SK-N-SH (cell line): Measurements from ENCODE around the gene AHCTF1. TPM values are rescaled to one million over a fixed set of nuclear protein-coding genes. Genes with fewer than 3 reads are reported as not detected.
"Not testable (repeated sequence)": the region's sequence is repeated elsewhere in the genome, so short reads cannot be mapped to it uniquely, and the experiment has no call there.

Experiments used
- CTCF ChIA-PET: fragments of 300-600, 350-600 bp; formaldehyde crosslinking; extraction: SDS; loops from one replicate; lab custom pipeline; 2021; lab: Yijun Ruan, JAX
- POLR2A ChIA-PET: fragments of 350-600 bp; sonication (Branson Sonifier 250); formaldehyde crosslinking; extraction: SDS; loops from one replicate; lab custom pipeline; 2020; ENCODE audit warnings: antibody characterized with exemption, inconsistent platforms; lab: Yijun Ruan, JAX
- DNase-seq: peaks from one replicate; pipeline ENCODE4 v3.0.0; 2012
- H2AFZ ChIP-seq: fragments of 200-600 bp; sonication (generic); 2 replicates; pipeline ENCODE4 v1.8.1; 2016; ENCODE audit warnings: antibody characterized with exemption, mild to moderate bottlenecking, low read depth
- H3F3A ChIP-seq: fragments of 200-600 bp; sonication (generic); replicated peaks from 2 replicates; pipeline ENCODE3; 2016; ENCODE audit warnings: antibody characterized with exemption, mild to moderate bottlenecking; ENCODE audit not compliant: insufficient read depth
- H3K27ac ChIP-seq, 2 experiments: fragments of 200-500 bp in 1 of 2; fragments of 200-600 bp in 1 of 2; sonication (Bioruptor generic) in 1 of 2; sonication (generic), shearing (Covaris generic) in 1 of 2; 2 replicates each; pipeline versions ENCODE4 v1.5.1 to v1.6.1; 2014 to 2016; ENCODE audit warnings: low read depth in 2 of 2, inconsistent platforms in 1 of 2, low read length in 1 of 2, mild to moderate bottlenecking in 1 of 2, mixed read lengths in 1 of 2
- H3K27me3 ChIP-seq: fragments of 200-600 bp; sonication (generic), shearing (Covaris generic); 2 replicates; pipeline ENCODE4 v1.6.1; 2016; ENCODE audit warnings: mixed run types; ENCODE audit not compliant: insufficient read depth
- H3K36me3 ChIP-seq, 2 experiments: fragments of 200-500 bp in 1 of 2; fragments of 200-600 bp in 1 of 2; sonication (Bioruptor generic) in 1 of 2; sonication (generic) in 1 of 2; replicated peaks in 1 of 2; 2 replicates each; pipeline versions ENCODE3 to v1.5.1; 2014 to 2016; ENCODE audit warnings: low read length in 1 of 2, mild to moderate bottlenecking in 1 of 2; ENCODE audit not compliant: insufficient read depth in 2 of 2, control insufficient read depth in 1 of 2
- H3K4me1 ChIP-seq, 2 experiments: fragments of 200-500 bp in 1 of 2; fragments of 200-600 bp in 1 of 2; sonication (Bioruptor generic) in 1 of 2; sonication (generic), shearing (Covaris generic) in 1 of 2; 2 replicates each; pipeline versions ENCODE4 v1.5.1 to v1.6.1; 2014 to 2016; ENCODE audit warnings: low read depth in 1 of 2, low read length in 1 of 2, mixed run types in 1 of 2; ENCODE audit not compliant: insufficient read depth in 2 of 2, control insufficient read depth in 1 of 2
- H3K4me2 ChIP-seq: fragments of 200-600 bp; sonication (generic), shearing (Covaris generic); 2 replicates; pipeline ENCODE4 v1.6.1; 2017; ENCODE audit warnings: mixed run types
- H3K4me3 ChIP-seq, 2 experiments: fragments of 200-500 bp in 1 of 2; fragments of 200-600 bp in 1 of 2; sonication (Bioruptor generic) in 1 of 2; sonication (generic), shearing (Covaris generic) in 1 of 2; 2 replicates each; pipeline versions ENCODE4 v1.5.1 to v1.8.1; 2014 to 2016; ENCODE audit warnings: low read depth in 2 of 2, inconsistent platforms in 1 of 2, low read length in 1 of 2, mild to moderate bottlenecking in 1 of 2, mixed read lengths in 1 of 2, moderate library complexity in 1 of 2
- H3K79me2 ChIP-seq: fragments of 200-600 bp; sonication (generic); 2 replicates; pipeline ENCODE4 v1.8.1; 2017; ENCODE audit warnings: mild to moderate bottlenecking; ENCODE audit not compliant: insufficient read depth
- H3K9ac ChIP-seq: fragments of 200-600 bp; sonication (generic); 2 replicates; pipeline ENCODE4 v1.6.1; 2017; ENCODE audit warnings: mixed run types
- H3K9me2 ChIP-seq: fragments of 200-600 bp; sonication (generic); 2 replicates; pipeline ENCODE4 v1.6.1; 2017; ENCODE audit warnings: mixed run types
- H3K9me3 ChIP-seq: fragments of 200-600 bp; sonication (generic); 2 replicates; pipeline ENCODE4 v1.6.1; 2017; ENCODE audit warnings: mixed run types, mild to moderate bottlenecking, moderate library complexity
- H4K20me1 ChIP-seq: fragments of 200-600 bp; sonication (generic); 2 replicates; pipeline ENCODE4 v1.6.1; 2017; ENCODE audit warnings: mild to moderate bottlenecking, mixed run types; ENCODE audit not compliant: insufficient read depth
- CHD2 ChIP-seq: fragments of 150-350 bp; IDR thresholded peaks from 2 replicates; pipeline ENCODE4 v1.6.1; 2018; ENCODE audit warnings: low read length; ENCODE audit not compliant: partially characterized antibody
- CTCF ChIP-seq: fragments of 200-600 bp; sonication (generic); IDR thresholded peaks from 2 replicates; pipeline ENCODE4 v1.6.1; 2017; ENCODE audit warnings: antibody characterized with exemption, mild to moderate bottlenecking, moderate library complexity
- ELF1 ChIP-seq: IDR thresholded peaks from 2 replicates; pipeline ENCODE4 v1.4.0; 2012
- GATA2 ChIP-seq: sonication (generic); formaldehyde crosslinking; IDR thresholded peaks from 2 replicates; pipeline ENCODE4 v1.5.0; 2020; ENCODE audit warnings: mild to moderate bottlenecking, missing genetic modification reagents
- MEF2A ChIP-seq: IDR thresholded peaks from 2 replicates; pipeline ENCODE4 v1.4.0; 2012; ENCODE audit warnings: low read depth, borderline replicate concordance
- POLR2AphosphoS5 ChIP-seq: IDR thresholded peaks from 2 replicates; pipeline ENCODE4 v1.6.1; 2012; ENCODE audit warnings: low read depth, low read length
- RCOR1 ChIP-seq: fragments of 150-350 bp; IDR thresholded peaks from 2 replicates; pipeline ENCODE4 v1.6.1; 2017; ENCODE audit warnings: antibody characterized with exemption, low read length
- SIN3A ChIP-seq: IDR thresholded peaks from 2 replicates; pipeline ENCODE4 v1.6.1; 2012; ENCODE audit warnings: low read depth, mild to moderate bottlenecking, low read length, moderate library complexity, borderline replicate concordance
- SMC3 ChIP-seq: IDR thresholded peaks from 2 replicates; pipeline ENCODE4 v1.6.1; 2012; ENCODE audit warnings: low read depth, low read length, improper control_type of control experiment
- TAF1 ChIP-seq: IDR thresholded peaks from 2 replicates; pipeline ENCODE4 v1.6.1; 2012; ENCODE audit warnings: low read depth, mild to moderate bottlenecking, low read length, moderate library complexity, borderline replicate concordance
- TEAD4 ChIP-seq: IDR thresholded peaks from 2 replicates; pipeline ENCODE4 v1.4.0; 2012; ENCODE audit warnings: mild to moderate bottlenecking, borderline replicate concordance; ENCODE audit not compliant: insufficient read depth
- USF2 ChIP-seq: fragments of 150-350 bp; IDR thresholded peaks from 2 replicates; pipeline ENCODE4 v1.6.1; 2017; ENCODE audit warnings: antibody characterized with exemption, low read length, low read depth, borderline replicate concordance
- YY1 ChIP-seq: IDR thresholded peaks from 2 replicates; pipeline ENCODE4 v1.4.0; 2012; ENCODE audit warnings: low read depth, mild to moderate bottlenecking
- ZBTB33 ChIP-seq: IDR thresholded peaks from 2 replicates; pipeline ENCODE4 v1.4.0; 2012; ENCODE audit warnings: low read depth, borderline replicate concordance
- WGBS: methylation state at CpG from one replicate; pipeline ENCODE4 v1.1.6; 2017; ENCODE audit warnings: low lambda C conversion rate; 5-methylcytosine and 5-hydroxymethylcytosine counted together
- polyA plus RNA-seq, 3 experiments: library from polyadenylated mRNA; depleted of rRNA; stranded (reverse); fragments of >200 nt; gene quantifications; 2 replicates each; pipeline ENCODE4 v1.2.3, GENCODE V29; 2012
- TF ChIP-seq, protein P1 (sequence below): IDR thresholded peaks from 2 replicates; pipeline ENCODE4 v1.4.0; 2012; ENCODE audit warnings: low read depth

AHCTF1 gene
- polyA plus RNA-seq, 1 of the 3 experiments (the other 2 are of a cell fraction), result 8.5 TPM

- no peak overlapping the region for H3K4me2 ChIP-seq
- no peaks in the 10 kb centered on the region for H3K27me3 ChIP-seq
- H3K27ac ChIP-seq, result no peak overlapping the region
- H3K79me2 ChIP-seq, result peaks cover 100% of the 10 kb centered on the region
- WGBS, result 97% methylated on average over 7 of the region's 7 CpGs
- H3K36me3 ChIP-seq, result peaks cover 30 to 38% of the 10 kb centered on the region in 2 experiments
- no peak overlapping the region for H3K4me3 ChIP-seq
- H3K9ac ChIP-seq, result no peak overlapping the region
- no peaks in the 10 kb centered on the region for H3K9me3 ChIP-seq
- TF ChIP-seq YY1, result no peak
- no peak for TF ChIP-seq CTCF
- no peak for TF ChIP-seq SIN3A
- TF ChIP-seq GATA2 (CRISPR knock-in tag), result no peak
- no peak for TF ChIP-seq RCOR1
- no peak for TF ChIP-seq CHD2
- no peak for TF ChIP-seq SMC3
- TF ChIP-seq TEAD4, result no peak
- no peak for TF ChIP-seq ELF1
- no peak for TF ChIP-seq ZBTB33
- TF ChIP-seq, protein P1, sequence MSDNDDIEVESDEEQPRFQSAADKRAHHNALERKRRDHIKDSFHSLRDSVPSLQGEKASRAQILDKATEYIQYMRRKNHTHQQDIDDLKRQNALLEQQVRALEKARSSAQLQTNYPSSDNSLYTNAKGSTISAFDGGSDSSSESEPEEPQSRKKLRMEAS, result no peak
- TF ChIP-seq POLR2AphosphoS5, result no peak
- TF ChIP-seq USF2, result no peak
- no peak for TF ChIP-seq TAF1
- no peak for TF ChIP-seq MEF2A
- no peaks in the 10 kb centered on the region for H3K9me2 ChIP-seq
- CTCF ChIA-PET, result interaction anchor here (0.8 to 2.1 kb wide), 3 partner anchors 10 to 165 kb away, joined by 3 to 14 read pairs (median 5); no protein-coding TSS in a partner anchor
- no peak for DNase-seq
- no peaks in the 10 kb centered on the region for H3K4me1 ChIP-seq
- H3F3A ChIP-seq, result no peaks in the 10 kb centered on the region
- H2AFZ ChIP-seq, result no peak overlapping the region
- POLR2A ChIA-PET, result no interaction called here
- H4K20me1 ChIP-seq, result peaks cover 48% of the 10 kb centered on the region
These were observed 11.8 kb downstream of the AHCTF1 start for GRCh38 chr1:246919902-246920301.

DNA sequence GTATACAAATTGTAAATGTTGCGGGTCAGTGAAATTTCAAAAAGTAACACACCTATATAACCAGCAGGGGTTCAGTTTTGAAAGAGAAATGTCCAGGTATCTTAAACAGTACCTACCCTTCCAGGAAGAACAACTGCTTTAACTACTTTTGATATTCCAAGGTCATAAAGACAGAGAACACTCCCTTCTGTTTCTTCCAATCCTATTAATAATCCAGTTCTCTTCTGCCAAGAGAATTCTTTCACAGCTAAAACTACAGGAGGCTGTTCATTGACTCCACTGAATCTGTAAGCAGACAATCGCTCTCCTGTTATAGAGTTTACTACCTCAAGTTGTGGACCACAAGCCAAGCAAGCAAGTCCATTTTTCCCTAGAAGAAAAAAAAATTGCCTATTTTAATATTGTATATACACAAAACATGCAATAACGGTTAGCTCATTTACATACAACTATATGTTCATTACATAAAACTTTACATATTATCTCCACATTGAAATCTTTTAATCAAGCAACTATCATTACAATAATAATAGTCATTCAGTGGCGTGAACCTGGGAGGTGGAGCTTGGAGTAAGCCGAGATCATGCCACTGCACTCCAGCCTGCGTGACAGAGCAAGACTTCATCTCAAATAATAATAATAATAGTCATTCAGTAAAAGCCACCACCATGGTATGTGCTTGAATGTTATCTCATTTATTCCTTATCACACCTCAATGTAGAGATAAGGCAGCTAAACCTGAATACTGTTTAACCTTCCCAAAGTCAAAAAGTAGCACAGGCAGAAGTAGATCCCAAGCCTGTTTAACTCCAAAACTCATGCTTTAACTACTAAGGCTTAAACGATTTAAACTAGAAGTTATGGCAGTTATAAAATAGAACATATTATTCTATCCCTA lies 15.5 kb downstream of the AHCTF1 start:
- H3K9me3 ChIP-seq, H3F3A ChIP-seq, H3K9me2 ChIP-seq, H2AFZ ChIP-seq, CTCF ChIA-PET, DNase-seq, H3K4me3 ChIP-seq, H3K4me1 ChIP-seq, H3K27me3 ChIP-seq, POLR2A ChIA-PET, H3K27ac ChIP-seq, H3K9ac ChIP-seq, H3K4me2 ChIP-seq: not testable (repeated sequence)
- Histone ChIP-seq H3K79me2 (peaks cover 96% of the 10 kb centered on the region), H4K20me1 (peaks cover 28% of the 10 kb centered on the region), H3K36me3 (peaks cover 59 to 71% of the 10 kb centered on the region in 2 experiments)
- WGBS, result 95% methylated on average over 7 of the region's 7 CpGs
